Activated naive CD4-positive, alpha-beta T cell treated with anti-CD3 and anti-CD28 coated beads, Interleukin-2, amount 10 ng/mL, durations not matched to agents 7 days and 5 days (primary cell): Measurements from ENCODE around the gene TUBGCP6.

ENCODE experiments used
- CTCF ChIA-PET: fragments of 350-600 bp; sonication (Branson Sonifier 250); formaldehyde crosslinking; loops from one replicate; lab custom pipeline; 2021; ENCODE audit warnings: antibody characterized with exemption; lab: Charles Lee
- DNase-seq: peaks from one replicate; pipeline ENCODE4 v3.0.0-alpha.2; 2020
- H3K27ac Mint-ChIP-seq: one replicate; pipeline ENCODE4 v1.8.0; 2021; ENCODE audit warnings: mild to moderate bottlenecking, moderate library complexity, mixed read lengths
- H3K27me3 Mint-ChIP-seq: one replicate; pipeline ENCODE4 v1.8.0; 2021; ENCODE audit warnings: mild to moderate bottlenecking, mixed read lengths
- H3K36me3 Mint-ChIP-seq: one replicate; pipeline ENCODE4 v1.8.0; 2021; ENCODE audit warnings: mixed read lengths
- H3K4me1 Mint-ChIP-seq: one replicate; pipeline ENCODE4 v1.8.0; 2021; ENCODE audit warnings: mixed read lengths
- H3K4me3 Mint-ChIP-seq: one replicate; pipeline ENCODE4 v1.8.0; 2021; ENCODE audit warnings: mild to moderate bottlenecking, moderate library complexity, mixed read lengths
- H3K9me3 Mint-ChIP-seq: one replicate; pipeline ENCODE4 v1.8.0; 2021; ENCODE audit warnings: mixed read lengths

The TUBGCP6 gene

GRCh38 chr22:50167689-50168489, 76.9 kb downstream of the TUBGCP6 start:
- Mint-ChIP-seq H3K4me3 (no peak overlapping the region), H3K4me1 (peaks cover 4% of the 10 kb centered on the region), H3K27ac (no peak overlapping the region), H3K27me3 (peaks cover 63% of the 10 kb centered on the region), H3K9me3 (no peaks in the 10 kb centered on the region), H3K36me3 (peaks cover 2% of the 10 kb centered on the region)
- DNase-seq = no peak
- CTCF ChIA-PET = no interaction called here
